Subcutaneous adipose tissue (tissue), 4 donors: Measurements from ENCODE around the gene CLK3. TPM values are rescaled to one million over a fixed set of nuclear protein-coding genes. Genes with fewer than 3 reads are reported as not detected.

ENCODE experiments used
- CTCF ChIP-seq: fragments of 450-650 bp; IDR thresholded peaks from one replicate; pipeline ENCODE4 v1.5.1; 2016; ENCODE audit warnings: low read depth, mild to moderate bottlenecking, control low read depth, antibody characterized with exemption, moderate library complexity
- total RNA-seq, 4 donors: library from RNA; depleted of rRNA; stranded (reverse); fragments of >200 nt; gene quantifications; one replicate each; pipeline ENCODE4 v1.1.0, GENCODE V29; 2016

CLK3 gene
- total RNA-seq, 4 donors from 2014 or later: 53.6 to 159 (median 103) TPM

- TF ChIP-seq CTCF: no peak
Observed at GRCh38 chr15:74635228-74635627, 19.6 kb downstream of the CLK3 start.

GRCh38 chr15:74636984-74637383 is 21.3 kb downstream of the CLK3 start:
- TF ChIP-seq CTCF: no peak

- TF ChIP-seq CTCF: no peak
Observed at GRCh38 chr15:74641151-74641550, 25.5 kb downstream of the CLK3 start.

GRCh38 chr15:74642348-74642733 is 26.7 kb downstream of the CLK3 start:
- TF ChIP-seq CTCF: no peak

GRCh38 chr15:74642734-74643664 is 27.4 kb downstream of the CLK3 start:
- TF ChIP-seq CTCF: no peak

- no peak for TF ChIP-seq CTCF
Observed at GRCh38 chr15:74643665-74644204, 28.1 kb downstream of the CLK3 start.

GRCh38 chr15:74646480-74646879 is 30.8 kb downstream of the CLK3 start:
- TF ChIP-seq CTCF: no peak
